GM12875 (cell line): ENCODE data around the gene MOB1A.
A peak's percentile ranks its signal among the peaks of the same experiment; 100 is the strongest.
"Not testable (repeated sequence)": the region's sequence is repeated elsewhere in the genome, so short reads cannot be mapped to it uniquely, and the experiment has no call there.

Source experiments
- H3K4me3 ChIP-seq: one replicate; pipeline ENCODE4 v1.5.1; 2011; ENCODE audit warnings: low read depth, low read length, control low read depth
- CTCF ChIP-seq: IDR thresholded peaks from 2 replicates; pipeline ENCODE4 v1.5.1; 2011; ENCODE audit warnings: low read depth, mild to moderate bottlenecking, control low read depth, inconsistent platforms, low read length, moderate library complexity, borderline replicate concordance; ENCODE audit not compliant: insufficient read depth

The MOB1A gene

DNA sequence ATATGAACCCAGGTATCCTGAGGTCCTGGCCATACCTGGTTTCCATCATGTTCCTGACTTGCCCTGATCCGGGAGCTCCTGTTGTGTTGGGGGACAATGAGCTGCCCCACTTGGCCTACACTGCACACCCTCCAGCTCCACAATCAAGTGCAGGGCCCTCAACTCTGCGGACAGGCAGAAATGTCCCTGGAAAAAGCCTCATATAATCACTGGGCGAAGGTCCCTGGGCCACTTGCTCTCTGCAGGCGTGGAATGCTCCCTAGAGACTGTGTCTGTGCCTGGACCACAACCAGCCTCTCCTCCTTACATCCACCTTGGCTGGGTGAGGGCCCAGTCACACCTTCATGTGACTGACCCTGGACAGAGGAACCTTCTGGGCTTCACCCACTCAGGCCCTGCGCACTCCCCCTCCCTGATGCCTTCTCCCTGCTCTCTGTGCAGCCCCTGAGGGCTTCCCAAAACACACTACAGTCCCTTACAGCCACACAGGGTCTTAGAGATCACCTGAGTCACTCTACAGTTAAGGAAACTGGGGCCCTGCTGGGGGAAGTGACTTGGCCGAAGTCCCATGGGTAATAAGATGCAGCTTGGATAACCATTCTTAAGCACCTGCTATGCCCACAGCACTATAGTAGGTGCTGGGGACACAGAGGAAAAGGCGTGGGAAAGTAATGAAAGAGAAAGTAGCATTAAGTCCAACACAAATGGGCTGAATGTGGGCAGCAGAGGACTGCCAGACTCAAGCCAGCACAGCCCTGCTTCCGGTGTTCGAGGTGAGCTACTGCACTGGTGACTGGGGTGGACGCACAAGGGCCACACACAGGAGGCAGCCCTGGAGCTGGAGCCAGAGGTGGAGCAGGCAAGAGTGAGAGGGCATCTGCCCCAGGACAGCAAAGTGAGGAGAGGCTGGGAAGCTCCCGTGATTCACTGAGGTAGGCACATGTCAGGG lies 40.8 kb downstream of the MOB1A start:
- H3K4me3 ChIP-seq: no peak overlapping the region
- TF ChIP-seq CTCF: no peak

GRCh38 chr2:74131901-74132300 lies 46.8 kb downstream of the MOB1A start:
- no peak overlapping the region for H3K4me3 ChIP-seq
- no peak for TF ChIP-seq CTCF

DNA sequence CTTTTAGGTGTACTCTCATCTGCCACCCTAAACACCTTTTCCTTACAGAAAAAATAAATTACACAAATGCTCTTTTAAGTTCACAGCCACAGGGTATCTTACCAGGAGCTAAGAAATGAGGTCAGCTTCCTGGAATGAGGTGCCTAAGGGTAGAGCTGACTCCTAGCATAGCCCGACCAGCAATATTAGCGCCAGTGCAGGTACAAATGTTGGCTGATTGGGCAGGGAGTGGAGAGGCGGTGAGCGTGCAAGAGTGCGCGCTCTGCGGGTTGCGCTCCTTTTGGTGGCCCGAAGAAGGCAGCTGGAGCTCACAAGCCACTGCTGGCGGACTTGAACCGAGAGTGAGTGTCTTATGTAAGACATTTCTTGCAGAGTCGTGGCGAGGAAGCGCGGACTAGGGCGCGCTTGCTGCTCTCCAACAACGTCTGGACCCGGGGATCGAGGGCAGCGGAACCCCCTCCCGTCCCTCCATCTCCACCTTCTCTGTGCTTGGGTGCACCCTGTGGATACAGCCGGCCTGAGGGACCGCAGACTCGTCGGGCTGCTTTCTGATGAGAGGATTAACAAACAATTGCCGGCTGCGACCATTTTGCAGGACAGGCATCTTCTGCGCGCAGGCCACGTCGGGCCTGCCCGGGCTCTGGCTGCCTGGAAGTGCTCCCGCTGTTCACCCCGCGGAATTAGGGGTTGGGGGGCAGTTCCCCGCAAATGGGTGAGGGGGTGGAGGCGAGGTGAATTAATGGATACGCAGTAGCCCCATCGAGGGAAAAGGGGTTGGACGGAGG lies 48.3 kb downstream of the MOB1A start:
- TF ChIP-seq CTCF: no peak
- H3K4me3 ChIP-seq: no peak overlapping the region

- TF ChIP-seq CTCF: no peak
- no peak overlapping the region for H3K4me3 ChIP-seq
Observed at GRCh38 chr2:74128206-74128605, 50.5 kb downstream of the MOB1A start.

- not testable (repeated sequence) for H3K4me3 ChIP-seq
Observed at GRCh38 chr2:74123955-74124354, 54.7 kb downstream of the MOB1A start.

GRCh38 chr2:74121846-74122245 lies 56.8 kb downstream of the MOB1A start:
- H3K4me3 ChIP-seq: not testable (repeated sequence)

- peak; percentile 75 for TF ChIP-seq CTCF
- H3K4me3 ChIP-seq: peak overlapping the region; percentile 63
Observed at GRCh38 chr2:74119912-74120825, 58.5 kb downstream of the MOB1A start.
